ENCODE results near the gene WDTC1. TPM values are rescaled to one million over a fixed set of nuclear protein-coding genes. Genes with fewer than 3 reads are reported as not detected.

WDTC1 gene
- total and polyA plus RNA-seq, 2 of the 13 experiments (the other 11 are each of a cell fraction or from before 2014, with no cell fraction given): 5.5 TPM

DNA sequence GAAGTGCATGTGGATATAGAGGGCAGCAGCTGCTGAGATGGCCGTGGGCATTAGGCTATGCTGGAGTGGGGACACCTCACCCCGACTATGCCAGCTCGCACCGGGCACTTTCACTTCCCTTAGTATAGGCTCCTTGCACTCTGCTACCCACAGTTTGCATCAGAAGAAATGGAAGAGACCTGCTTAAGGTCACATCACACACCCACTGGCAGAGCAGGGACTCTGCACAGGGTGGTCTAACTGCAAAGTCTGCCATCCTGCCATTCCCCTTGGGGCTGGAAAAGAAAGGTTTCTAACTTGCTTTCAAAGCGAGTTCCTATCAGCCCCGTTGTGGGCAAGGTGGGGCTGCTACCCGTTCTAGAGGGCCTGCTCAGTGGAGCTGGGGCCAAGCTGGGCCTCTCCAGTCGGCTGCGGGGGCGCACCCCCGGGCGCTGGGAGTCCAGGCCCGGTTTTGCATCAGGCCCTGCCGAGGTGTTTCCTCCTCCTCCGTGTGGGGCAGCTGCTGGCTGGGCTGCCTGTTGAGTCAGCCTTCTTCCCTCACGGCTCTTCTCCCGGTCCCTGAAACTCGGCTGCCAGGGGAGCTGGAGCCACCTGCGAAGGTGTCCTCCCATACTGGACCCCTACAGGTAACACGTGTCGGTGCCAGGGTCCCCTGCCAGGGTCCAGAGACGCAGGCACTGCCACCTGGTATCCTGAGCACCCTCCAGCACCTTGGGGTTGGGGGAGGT, 107.3 kb downstream of the WDTC1 start, which contains the start of gene SYTL1:
Gene SYTL1, plus strand, starts transcription at position 498 of the 728 bp plus-strand sequence. CDS start 3,313 bp downstream, outside the sequence.
- Histone ChIP-seq H3K27me3 (ENCODE audit: control insufficient read depth in 1 of 2, insufficient read depth in 2 of 2, low read length in 2 of 2) (no peaks in the 10 kb centered on the region; a peak in 1 of 5 replicates), H3K4me2 (ENCODE audit: low read depth, low read length) (peak within 1 kb of the TSS; percentile 99), H3K36me3 (replicated peaks in 1 of 2; ENCODE audit: control insufficient read depth in 1 of 2, insufficient read depth in 2 of 2, low read length in 2 of 2) (peaks cover 0 to 1% of the 10 kb centered on the region in 2 experiments; a peak in 1 of 5 replicates), H3K9me3 (ENCODE audit: low read length) (no peaks in the 10 kb centered on the region), H2AFZ (ENCODE audit: low read length) (no peak within 1 kb of the TSS), H4K20me1 (ENCODE audit: insufficient read depth, low read length) (no peaks in the 10 kb centered on the region), H3K79me2 (ENCODE audit: insufficient read depth, low read length) (no peaks in the 10 kb centered on the region), H3K4me3 (replicated peaks in 1 of 3; ENCODE audit: insufficient read depth in 1 of 3, low read depth in 2 of 3, low read length in 3 of 3) (peak within 1 kb of the TSS; percentile 65 to 84 (median 79)), H3K9ac (ENCODE audit: insufficient read depth, low read depth, low read length) (peak within 1 kb of the TSS; percentile 72), H3K4me1 (ENCODE audit: insufficient read depth, low read length) (peaks cover 20% of the 10 kb centered on the region), H3K27ac (ENCODE audit: extremely low read length, insufficient read depth, low read length) (peak within 1 kb of the TSS; percentile 54)
- DNase-seq (ENCODE audit: low spot score) (peak; percentile 52), ATAC-seq (peak; percentile 84), FAIRE-seq (no peak)
- 4% methylated on average over 7 of the region's 22 CpGs for WGBS (ENCODE audit: low lambda C conversion rate)
- intact Hi-C loops (cut with micrococcal nuclease; ENCODE audit: unreplicated experiment) (loop anchor here (1.0 kb wide), 1 partner anchor 8 kb away; no protein-coding TSS in a partner anchor), in situ Hi-C loops (cut with HindIII; ENCODE audit: extremely low pct_ligation_motif_present, low pct_unique_long_range_greater_than_20kb) (no loop called here)
- no TSS peak for BruUV-seq (replicated peaks)
- CTCF ChIA-PET (ENCODE audit: low intra/inter-chr PET ratio, low total read pairs): no interaction called here
- POLR2A ChIA-PET: interaction anchor here (0.5 to 3.2 kb wide), 5 partner anchors 7 to 24 kb away, joined by 3 to 36 read pairs (median 12); partner anchors contain the start of gene MAP3K6
- TF ChIP-seq CBFB (CRISPR knock-in tag; IDR thresholded peaks at IDR 0.05) (no peak), MBD4 (IDR thresholded peaks at IDR 0.05; ENCODE audit: borderline replicate concordance, low read length) (no peak), ZNF710 (CRISPR knock-in tag; IDR thresholded peaks at IDR 0.05; ENCODE audit: borderline replicate concordance) (no peak), JUND (CRISPR knock-in tag; IDR thresholded peaks at IDR 0.05) (no peak), PLRG1 (conservative IDR thresholded peaks at IDR 0.05) (no peak), NR3C1 (CRISPR knock-in tag; IDR thresholded peaks at IDR 0.05) (no peak), ZNF775 (CRISPR knock-in tag; IDR thresholded peaks at IDR 0.05; ENCODE audit: borderline replicate concordance) (no peak), MEIS1 (CRISPR knock-in tag; IDR thresholded peaks at IDR 0.05; ENCODE audit: borderline replicate concordance) (no peak), ZNF549 (CRISPR knock-in tag; IDR thresholded peaks at IDR 0.05) (no peak), ZNF354B (CRISPR knock-in tag; IDR thresholded peaks at IDR 0.05) (no peak), JARID2 (CRISPR knock-in tag; IDR thresholded peaks at IDR 0.05; ENCODE audit: insufficient replicate concordance) (no peak), ZZZ3 (CRISPR knock-in tag; IDR thresholded peaks at IDR 0.05; ENCODE audit: borderline replicate concordance) (no peak), CEBPZ (IDR thresholded peaks at IDR 0.05; ENCODE audit: low read length) (no peak), ZFP62 (CRISPR knock-in tag; IDR thresholded peaks at IDR 0.05) (no peak), ZNF589 (CRISPR knock-in tag; conservative IDR thresholded peaks at IDR 0.05) (no peak), ZNF260 (CRISPR knock-in tag; IDR thresholded peaks at IDR 0.05; ENCODE audit: borderline replicate concordance, low read depth) (no peak), ZNF773 (CRISPR knock-in tag; IDR thresholded peaks at IDR 0.05; ENCODE audit: borderline replicate concordance) (no peak), MXI1 (IDR thresholded peaks at IDR 0.05; ENCODE audit: borderline replicate concordance, low read depth, low read length) (peak; percentile 26; the same call in 1 of the 3 replicates), TSC22D2 (CRISPR knock-in tag; IDR thresholded peaks at IDR 0.05; ENCODE audit: borderline replicate concordance) (no peak), CC2D1A (CRISPR knock-in tag; IDR thresholded peaks at IDR 0.05) (no peak)
